Tibial nerve (tissue), 4 donors: ENCODE results near the gene CNTN5. TPM values are rescaled to one million over a fixed set of nuclear protein-coding genes. Genes with fewer than 3 reads are reported as not detected.

Source experiments
- DNase-seq, 2 donors: peaks; one replicate each; pipeline ENCODE4 v3.0.0-alpha.2; 2019; ENCODE audit warnings: low spot score in 2 of 2
- H3K27ac ChIP-seq, 4 donors: fragments of 200-600 bp; sonication (generic) in 3 of 4; one replicate each; pipeline ENCODE4 v1.5.1; 2017 to 2019; ENCODE audit warnings: mild to moderate bottlenecking in 1 of 4
- H3K27me3 ChIP-seq, 2 donors: fragments of 200-600 bp; sonication (generic) in 1 of 2; one replicate each; pipeline versions ENCODE4 v1.5.1 to v1.6.0; 2017 to 2019
- H3K36me3 ChIP-seq, 3 donors: fragments of 200-600 bp; sonication (generic); one replicate each; pipeline ENCODE4 v1.5.1; 2018 to 2019
- H3K4me1 ChIP-seq, 4 donors: fragments of 200-600 bp; sonication (generic) in 3 of 4; one replicate each; pipeline ENCODE4 v1.5.1; 2017 to 2019
- H3K4me3 ChIP-seq, 4 donors: fragments of 200-600 bp; sonication (generic) in 3 of 4; one replicate each; pipeline ENCODE4 v1.5.1; 2017 to 2019; ENCODE audit warnings: mild to moderate bottlenecking in 1 of 4, moderate library complexity in 1 of 4
- H3K9me3 ChIP-seq, 4 donors: fragments of 200-600 bp; sonication (generic) in 3 of 4; one replicate each; pipeline ENCODE4 v1.5.1; 2017 to 2019
- CTCF ChIP-seq, 5 experiments: fragments of 200-600 bp in 3 of 5; fragments of 450-650 bp in 2 of 5; sonication (generic) in 3 of 5; IDR thresholded peaks; one replicate each; pipeline ENCODE4 v1.5.1; 2016 to 2019; ENCODE audit warnings: antibody characterized with exemption in 5 of 5, mild to moderate bottlenecking in 3 of 5, moderate library complexity in 2 of 5
- EP300 ChIP-seq, 2 donors: sonication (generic); formaldehyde crosslinking; IDR thresholded peaks; one replicate each; pipeline ENCODE4 v1.6.1; 2017; ENCODE audit warnings: antibody characterized with exemption in 2 of 2, mild to moderate bottlenecking in 1 of 2
- POLR2A ChIP-seq, 2 donors: fragments of 450-650 bp; IDR thresholded peaks; one replicate each; pipeline ENCODE4 v1.6.1; 2017; ENCODE audit warnings: antibody characterized with exemption in 2 of 2, mild to moderate bottlenecking in 2 of 2, moderate library complexity in 2 of 2
- WGBS, 2 donors: methylation state at CpG; one replicate each; pipeline ENCODE4 v1.1.5; 2018; 5-methylcytosine and 5-hydroxymethylcytosine counted together
- total RNA-seq, 4 donors: library from RNA; depleted of rRNA; stranded (reverse); fragments of >200 nt; gene quantifications; one replicate each; pipeline ENCODE4 v1.1.0, GENCODE V29; 2016

CNTN5 gene
- total RNA-seq, 4 donors from 2014 or later = under 0.01 to 0.22 TPM; not detected in 2

- Histone ChIP-seq H3K9me3 (no peaks in the 10 kb centered on the region), H3K4me3 (no peak overlapping the region), H3K27me3 (no peaks in the 10 kb centered on the region), H3K4me1 (no peaks in the 10 kb centered on the region), H3K27ac (no peak overlapping the region), H3K36me3 (no peaks in the 10 kb centered on the region)
- 87 to 91% methylated on average over 9 to 13 of the region's 13 CpGs for WGBS, 2 donors
- TF ChIP-seq POLR2A (IDR thresholded peaks at IDR 0.05) (no peak), CTCF (IDR thresholded peaks at IDR 0.05) (no peak), EP300 (IDR thresholded peaks at IDR 0.05) (no peak)
- no peak for DNase-seq
Measured at GRCh38 chr11:99531468-99531867, 510.7 kb downstream of the CNTN5 start.

GRCh38 chr11:99534812-99535211 is 514.1 kb downstream of the CNTN5 start:
- DNase-seq = no peak
- TF ChIP-seq POLR2A (IDR thresholded peaks at IDR 0.05) = no peak
- TF ChIP-seq CTCF (IDR thresholded peaks at IDR 0.05) = no peak
- TF ChIP-seq EP300 (IDR thresholded peaks at IDR 0.05) = no peak
- WGBS, 2 donors = 38 to 55% methylated on average over 1 of the region's 1 CpG

GRCh38 chr11:99535406-99535805 is 514.7 kb downstream of the CNTN5 start:
- WGBS, 2 donors = 37 to 71% methylated on average over 1 of the region's 1 CpG
- Histone ChIP-seq H3K4me3 (no peak overlapping the region), H3K36me3 (no peaks in the 10 kb centered on the region), H3K4me1 (no peaks in the 10 kb centered on the region), H3K9me3 (no peaks in the 10 kb centered on the region), H3K27ac (no peak overlapping the region), H3K27me3 (no peaks in the 10 kb centered on the region)
- TF ChIP-seq POLR2A (IDR thresholded peaks at IDR 0.05) (no peak), CTCF (IDR thresholded peaks at IDR 0.05) (no peak), EP300 (IDR thresholded peaks at IDR 0.05) (no peak)
- no peak for DNase-seq

More at GRCh38 chr11:99534812-99535211, 514.1 kb downstream of the CNTN5 start:
- H3K27me3 ChIP-seq = no peaks in the 10 kb centered on the region
- no peaks in the 10 kb centered on the region for H3K9me3 ChIP-seq
- no peaks in the 10 kb centered on the region for H3K4me1 ChIP-seq
- no peaks in the 10 kb centered on the region for H3K36me3 ChIP-seq
- no peak overlapping the region for H3K27ac ChIP-seq
- no peak overlapping the region for H3K4me3 ChIP-seq

- H3K27ac ChIP-seq = no peak overlapping the region
- WGBS, 2 donors = 43 to 91% methylated on average over 2 of the region's 2 CpGs
Measured at GRCh38 chr11:99535819-99536218, 515.1 kb downstream of the CNTN5 start.

GRCh38 chr11:99537681-99538080 is 516.9 kb downstream of the CNTN5 start:
- 66 to 86% methylated on average over 2 of the region's 2 CpGs for WGBS, 2 donors
- DNase-seq = no peak
- H3K9me3 ChIP-seq = no peaks in the 10 kb centered on the region

More at GRCh38 chr11:99535819-99536218, 515.1 kb downstream of the CNTN5 start:
- DNase-seq = no peak
- H3K4me1 ChIP-seq = no peaks in the 10 kb centered on the region
- no peaks in the 10 kb centered on the region for H3K9me3 ChIP-seq
- TF ChIP-seq CTCF (IDR thresholded peaks at IDR 0.05) (no peak), EP300 (IDR thresholded peaks at IDR 0.05) (no peak), POLR2A (IDR thresholded peaks at IDR 0.05) (no peak)
- H3K27me3 ChIP-seq = no peaks in the 10 kb centered on the region
- no peak overlapping the region for H3K4me3 ChIP-seq
- no peaks in the 10 kb centered on the region for H3K36me3 ChIP-seq

More at GRCh38 chr11:99537681-99538080, 516.9 kb downstream of the CNTN5 start:
- Histone ChIP-seq H3K27ac (no peak overlapping the region), H3K27me3 (no peaks in the 10 kb centered on the region), H3K4me1 (no peaks in the 10 kb centered on the region), H3K36me3 (no peaks in the 10 kb centered on the region), H3K4me3 (no peak overlapping the region)
- TF ChIP-seq CTCF (IDR thresholded peaks at IDR 0.05) (no peak), POLR2A (IDR thresholded peaks at IDR 0.05) (no peak), EP300 (IDR thresholded peaks at IDR 0.05) (no peak)
